Spleen (tissue), 7 donors: ENCODE results near the gene SLC9A3.

ENCODE experiments used
- POLR2AphosphoS5 ChIP-seq, 3 donors: sonication (generic); formaldehyde crosslinking; IDR thresholded peaks; one replicate each; pipeline ENCODE4 v1.5.1; 2017; ENCODE audit warnings: antibody characterized with exemption in 3 of 3
- TF ChIP-seq, protein P1 (sequence below), 11 experiments: fragments of 200-600 bp in 7 of 11; fragments of 450-650 bp in 4 of 11; sonication (generic) in 4 of 11; IDR thresholded peaks in 8 of 11; conservative IDR thresholded peaks in 3 of 11; 1 replicate in 7 of 11; 2 replicates in 4 of 11; pipeline versions ENCODE4 v1.4.0 to v1.8.0; 2016 to 2021; ENCODE audit warnings: antibody characterized with exemption in 11 of 11, inconsistent platforms in 4 of 11, mild to moderate bottlenecking in 1 of 11
- donor health status: DM: no; HTN: no; CAD: no; lungs with moderate emphysema.
- donor health status: DM: no; HTN: no; CAD: no.
- donor health status: DM: no; HTN: no; CAD: no.

DNA sequence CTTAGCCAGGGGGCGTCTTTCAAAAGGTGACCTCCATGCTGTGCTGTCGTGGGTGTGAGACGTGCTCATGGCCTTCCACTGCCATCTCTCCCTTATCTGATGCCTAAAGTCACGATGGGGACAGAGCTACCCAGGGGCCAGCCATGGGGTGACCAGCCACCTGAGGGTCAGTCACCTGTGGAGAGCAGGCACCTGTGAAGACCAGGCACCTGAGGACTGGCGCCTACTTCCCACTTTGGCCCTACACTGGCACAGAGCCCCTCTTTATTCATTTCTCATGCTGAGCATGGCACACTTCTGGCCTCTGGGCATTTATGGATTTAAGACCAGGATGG, 87.6 kb downstream of the SLC9A3 start:
- TF ChIP-seq, protein P1, sequence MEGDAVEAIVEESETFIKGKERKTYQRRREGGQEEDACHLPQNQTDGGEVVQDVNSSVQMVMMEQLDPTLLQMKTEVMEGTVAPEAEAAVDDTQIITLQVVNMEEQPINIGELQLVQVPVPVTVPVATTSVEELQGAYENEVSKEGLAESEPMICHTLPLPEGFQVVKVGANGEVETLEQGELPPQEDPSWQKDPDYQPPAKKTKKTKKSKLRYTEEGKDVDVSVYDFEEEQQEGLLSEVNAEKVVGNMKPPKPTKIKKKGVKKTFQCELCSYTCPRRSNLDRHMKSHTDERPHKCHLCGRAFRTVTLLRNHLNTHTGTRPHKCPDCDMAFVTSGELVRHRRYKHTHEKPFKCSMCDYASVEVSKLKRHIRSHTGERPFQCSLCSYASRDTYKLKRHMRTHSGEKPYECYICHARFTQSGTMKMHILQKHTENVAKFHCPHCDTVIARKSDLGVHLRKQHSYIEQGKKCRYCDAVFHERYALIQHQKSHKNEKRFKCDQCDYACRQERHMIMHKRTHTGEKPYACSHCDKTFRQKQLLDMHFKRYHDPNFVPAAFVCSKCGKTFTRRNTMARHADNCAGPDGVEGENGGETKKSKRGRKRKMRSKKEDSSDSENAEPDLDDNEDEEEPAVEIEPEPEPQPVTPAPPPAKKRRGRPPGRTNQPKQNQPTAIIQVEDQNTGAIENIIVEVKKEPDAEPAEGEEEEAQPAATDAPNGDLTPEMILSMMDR (IDR thresholded peaks at IDR 0.05 in 8 of 11, conservative IDR thresholded peaks at IDR 0.05 in 3 of 11), result no peak
- no peak for TF ChIP-seq POLR2AphosphoS5 (IDR thresholded peaks at IDR 0.05)
